GM12892 (cell line): ENCODE results near the gene PTPN20.

ENCODE experiments used
- DNase-seq: peaks from one replicate; pipeline ENCODE4 v3.0.0; 2011; ENCODE audit not compliant: insufficient read length
- FAIRE-seq: peaks from 2 replicates; lab custom pipeline; 2011; peaks lifted over from hg19 to GRCh38; lab: Jason Lieb, UNC
- POLR2A ChIP-seq: IDR thresholded peaks from 2 replicates; pipeline ENCODE4 v1.6.1; 2011; ENCODE audit warnings: low read depth, low read length, control low read depth
- POLR2AphosphoS5 ChIP-seq: IDR thresholded peaks from 2 replicates; pipeline ENCODE4 v1.6.1; 2011; ENCODE audit warnings: low read depth, low read length, control low read depth
- TAF1 ChIP-seq: IDR thresholded peaks from 2 replicates; pipeline ENCODE4 v1.6.1; 2011; ENCODE audit warnings: low read depth, mild to moderate bottlenecking, control low read depth, low read length, borderline replicate concordance

Gene PTPN20

DNA sequence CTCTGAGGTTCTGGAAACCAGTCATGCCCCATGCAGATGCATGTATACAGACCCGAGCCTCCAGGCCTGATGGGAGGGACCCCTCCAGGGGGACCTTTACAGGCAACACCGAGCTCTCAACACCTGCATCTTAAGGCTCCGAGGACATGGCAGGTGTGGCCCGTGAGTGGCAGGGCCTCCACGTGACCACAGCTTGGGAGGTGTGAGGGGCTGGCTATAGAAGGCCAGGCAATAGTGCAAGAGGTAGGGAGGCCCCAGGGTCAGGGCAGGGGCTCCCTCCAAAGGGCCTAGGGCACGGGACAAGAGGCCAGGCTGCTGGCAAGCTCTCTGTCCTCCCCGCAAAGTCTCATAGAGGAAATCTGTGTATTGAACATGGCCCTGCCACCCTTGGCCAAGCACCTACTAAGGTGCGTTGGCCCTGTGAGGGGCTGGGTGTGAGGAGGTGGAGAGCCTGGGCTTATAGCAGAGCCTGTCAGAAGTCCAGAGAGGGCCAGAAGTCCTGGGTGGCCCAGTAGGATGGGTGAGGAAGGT, 134.2 kb downstream of the PTPN20 start:
- no peak for TF ChIP-seq TAF1
- no peak for TF ChIP-seq POLR2AphosphoS5
- TF ChIP-seq POLR2A, result no peak
- FAIRE-seq (no peak), DNase-seq (no peak)

DNA sequence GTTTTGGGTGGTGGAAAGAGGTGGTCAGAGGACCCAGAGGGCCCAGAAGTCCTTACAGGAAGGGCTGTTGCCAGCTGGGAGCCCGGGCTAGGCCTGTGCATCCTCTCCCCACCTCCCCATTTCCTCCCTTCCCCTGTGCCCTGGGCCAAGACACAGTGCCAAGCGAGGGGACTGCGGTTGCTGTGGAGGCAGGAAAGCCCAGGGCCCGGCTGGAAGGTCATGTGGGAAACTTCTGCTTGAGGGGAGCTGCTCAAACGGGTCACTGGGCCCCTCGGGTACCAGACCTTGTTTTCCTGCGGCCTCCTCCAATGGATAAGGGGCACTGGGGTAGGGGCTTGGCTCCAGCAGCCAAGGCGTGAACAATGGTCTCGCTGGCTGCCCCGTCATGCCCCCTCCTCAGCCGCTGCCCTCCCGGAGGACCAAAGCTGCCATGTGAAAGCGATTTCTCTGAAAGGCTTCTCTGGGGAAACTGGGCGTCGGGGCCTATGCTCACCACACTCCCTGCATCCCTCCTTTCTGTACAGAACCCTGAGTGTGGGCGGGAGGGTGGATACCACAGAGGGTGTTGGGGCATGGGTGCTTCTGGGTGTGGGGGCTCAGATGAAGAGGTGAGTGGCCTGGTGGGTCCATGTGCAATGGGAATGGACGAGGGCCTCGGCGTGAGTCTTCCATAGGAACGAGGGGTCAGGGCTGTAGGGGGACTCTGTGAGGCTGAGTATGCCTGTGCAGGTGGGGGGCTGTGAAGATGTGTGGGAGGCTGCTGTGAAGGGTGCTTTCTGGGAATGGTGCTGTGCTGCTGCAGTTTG, 135.3 kb downstream of the PTPN20 start:
- TF ChIP-seq POLR2A (no peak), POLR2AphosphoS5 (no peak), TAF1 (no peak)
- no peak for FAIRE-seq

DNA sequence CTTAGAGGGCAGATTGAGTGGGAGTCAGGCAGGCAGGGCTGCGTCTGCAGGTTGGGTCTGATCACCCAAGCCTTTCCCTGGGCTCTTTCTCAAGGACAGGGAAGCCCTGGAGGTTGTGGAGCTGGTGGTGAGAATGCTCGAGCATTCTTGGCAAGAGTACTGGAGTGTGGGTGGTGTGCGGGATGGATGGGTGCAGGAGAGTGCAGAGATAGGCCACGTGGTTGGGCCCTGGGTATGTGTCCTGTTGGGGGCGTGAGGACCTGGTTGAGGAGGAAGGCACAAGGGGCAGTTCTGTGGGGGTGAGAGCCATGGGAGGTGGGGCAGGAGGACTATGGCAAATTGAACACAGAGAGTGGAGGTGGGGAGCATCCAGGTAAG, 135.9 kb downstream of the PTPN20 start:
- DNase-seq (no peak), FAIRE-seq (no peak)
- TF ChIP-seq POLR2AphosphoS5 (no peak), POLR2A (no peak), TAF1 (no peak)

More for the DNA sequence above, 135.3 kb downstream of the PTPN20 start:
- DNase-seq, result no peak

DNA sequence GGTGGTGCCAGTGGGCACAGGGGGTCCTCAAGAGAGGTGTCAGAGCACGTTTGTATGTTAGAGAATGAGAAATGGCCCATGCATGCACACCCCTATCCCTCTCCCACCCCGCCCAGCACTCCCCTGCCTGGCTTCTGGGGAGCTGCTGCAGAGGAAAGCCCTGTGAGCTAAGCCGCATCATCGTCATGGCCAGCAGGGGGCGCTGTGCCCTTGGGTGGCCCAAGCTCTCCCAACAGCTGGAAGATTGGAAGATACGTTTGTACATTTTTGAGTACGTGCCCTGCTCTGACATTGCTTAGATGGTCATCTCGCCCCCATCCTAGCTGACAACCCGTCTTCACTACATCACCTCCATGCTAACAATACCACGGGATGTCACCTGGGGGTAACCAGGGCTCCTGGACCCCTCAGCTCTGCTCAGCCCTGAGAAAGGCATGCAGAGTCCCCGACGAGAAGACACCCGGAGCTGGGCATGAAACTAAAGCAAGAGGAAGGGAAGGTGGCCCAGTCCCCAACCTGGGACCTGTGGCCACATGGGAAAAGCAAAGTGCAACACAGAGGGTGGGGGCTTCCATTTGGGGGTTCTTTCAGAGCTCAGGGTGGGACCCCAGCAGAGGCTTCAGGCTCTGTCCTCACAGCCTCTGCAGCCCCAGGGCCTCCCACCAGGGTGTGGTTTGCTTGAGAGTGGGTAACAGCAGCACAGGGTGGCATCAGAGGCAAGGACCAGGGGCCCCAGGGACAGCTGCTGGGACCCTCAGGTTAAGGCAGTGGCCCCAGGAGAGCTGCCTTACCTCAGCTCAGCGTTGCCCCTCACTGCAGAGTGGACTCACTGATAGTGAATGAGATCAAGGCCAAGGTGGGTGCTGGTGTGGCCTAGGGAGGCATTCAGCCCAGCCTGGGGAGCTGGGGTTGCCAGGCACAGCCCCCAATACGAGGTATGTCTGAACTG, 136.6 kb downstream of the PTPN20 start:
- FAIRE-seq (peak; percentile 30), DNase-seq (peak; percentile 74)
- TF ChIP-seq POLR2A, result no peak
- no peak for TF ChIP-seq TAF1
- no peak for TF ChIP-seq POLR2AphosphoS5

DNA sequence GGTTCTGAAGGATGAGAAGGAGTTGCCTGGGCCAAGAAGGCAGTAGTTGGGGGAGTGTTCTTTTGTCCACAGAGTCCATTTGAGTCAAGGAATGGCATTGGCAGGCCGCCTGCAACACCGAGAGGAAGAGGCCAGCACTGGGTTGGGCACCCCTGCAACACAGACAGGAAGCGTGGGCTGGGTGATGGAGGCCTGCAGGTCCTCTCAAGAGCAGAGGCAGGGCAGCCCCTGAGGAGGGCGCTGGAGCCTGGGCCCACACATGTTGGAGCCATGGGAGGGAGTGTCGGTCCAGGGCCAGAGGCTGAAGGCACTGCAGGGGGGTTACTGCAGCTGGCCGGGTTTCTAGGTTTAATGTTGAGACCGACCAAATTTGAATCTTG, 137.3 kb downstream of the PTPN20 start:
- no peak for FAIRE-seq
- DNase-seq, result no peak
- no peak for TF ChIP-seq POLR2AphosphoS5
- no peak for TF ChIP-seq TAF1
- TF ChIP-seq POLR2A, result no peak

DNA sequence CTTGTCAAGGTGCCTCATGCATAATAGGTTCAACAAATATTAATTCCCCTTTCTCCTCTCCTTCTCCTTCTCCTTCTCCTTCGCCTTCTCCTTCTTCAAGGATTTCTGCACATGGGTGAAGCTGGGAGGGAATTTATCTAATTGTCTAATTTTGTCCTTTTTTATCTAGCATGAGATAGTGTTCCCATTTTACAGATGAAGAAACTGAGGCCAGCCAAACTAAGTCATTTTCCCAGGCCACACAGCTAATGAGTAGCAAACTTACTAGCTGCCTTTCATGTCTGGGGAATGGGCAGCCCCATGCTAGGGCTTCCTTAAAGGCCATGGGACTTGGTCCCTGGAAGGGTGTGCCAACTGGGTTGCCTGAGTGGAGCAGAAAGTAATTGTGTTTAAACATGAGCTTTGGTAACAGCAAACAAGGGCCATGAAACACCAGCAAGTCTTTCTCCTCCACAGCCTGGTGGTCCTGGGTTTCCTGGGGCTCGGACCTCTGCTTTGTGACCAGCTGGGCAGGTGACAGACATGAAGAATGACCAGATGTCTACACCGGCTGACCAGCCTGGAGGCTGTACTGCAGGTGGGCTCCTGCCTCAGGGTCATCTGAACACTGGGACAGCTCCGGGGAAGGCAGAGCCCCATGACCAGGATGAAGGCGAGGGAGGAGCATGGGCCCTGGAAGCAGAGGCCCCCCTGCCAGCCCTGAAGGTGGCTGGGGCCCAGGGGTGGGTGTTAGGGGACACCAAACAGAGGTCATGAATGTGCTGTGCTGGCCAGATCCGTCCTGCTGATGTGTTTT, 138.0 kb downstream of the PTPN20 start:
- TF ChIP-seq POLR2AphosphoS5 (no peak), TAF1 (no peak), POLR2A (no peak)
- DNase-seq, result no peak
- FAIRE-seq, result no peak

DNA sequence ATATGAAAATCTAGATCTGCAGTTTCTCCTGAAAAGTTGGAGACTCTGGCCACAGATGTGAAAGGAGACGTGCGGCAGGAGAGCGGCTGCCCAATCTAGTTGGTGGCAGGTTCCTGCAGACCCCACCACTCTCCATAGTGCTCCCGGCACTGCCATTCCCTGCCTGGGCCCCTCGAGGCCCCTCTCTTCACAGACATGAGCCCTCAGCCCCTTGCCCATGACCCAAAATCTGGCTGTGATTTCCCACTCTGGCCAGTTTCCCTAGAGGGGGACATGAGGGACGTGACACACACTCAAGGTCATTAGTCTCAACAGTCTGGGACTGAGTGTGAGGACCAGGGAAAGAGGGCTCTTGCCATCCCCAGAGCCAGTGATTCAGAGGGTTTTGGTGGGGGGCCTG, 138.7 kb downstream of the PTPN20 start:
- TF ChIP-seq POLR2AphosphoS5, result no peak
- no peak for TF ChIP-seq TAF1
- TF ChIP-seq POLR2A, result no peak
- FAIRE-seq (no peak), DNase-seq (no peak)

DNA sequence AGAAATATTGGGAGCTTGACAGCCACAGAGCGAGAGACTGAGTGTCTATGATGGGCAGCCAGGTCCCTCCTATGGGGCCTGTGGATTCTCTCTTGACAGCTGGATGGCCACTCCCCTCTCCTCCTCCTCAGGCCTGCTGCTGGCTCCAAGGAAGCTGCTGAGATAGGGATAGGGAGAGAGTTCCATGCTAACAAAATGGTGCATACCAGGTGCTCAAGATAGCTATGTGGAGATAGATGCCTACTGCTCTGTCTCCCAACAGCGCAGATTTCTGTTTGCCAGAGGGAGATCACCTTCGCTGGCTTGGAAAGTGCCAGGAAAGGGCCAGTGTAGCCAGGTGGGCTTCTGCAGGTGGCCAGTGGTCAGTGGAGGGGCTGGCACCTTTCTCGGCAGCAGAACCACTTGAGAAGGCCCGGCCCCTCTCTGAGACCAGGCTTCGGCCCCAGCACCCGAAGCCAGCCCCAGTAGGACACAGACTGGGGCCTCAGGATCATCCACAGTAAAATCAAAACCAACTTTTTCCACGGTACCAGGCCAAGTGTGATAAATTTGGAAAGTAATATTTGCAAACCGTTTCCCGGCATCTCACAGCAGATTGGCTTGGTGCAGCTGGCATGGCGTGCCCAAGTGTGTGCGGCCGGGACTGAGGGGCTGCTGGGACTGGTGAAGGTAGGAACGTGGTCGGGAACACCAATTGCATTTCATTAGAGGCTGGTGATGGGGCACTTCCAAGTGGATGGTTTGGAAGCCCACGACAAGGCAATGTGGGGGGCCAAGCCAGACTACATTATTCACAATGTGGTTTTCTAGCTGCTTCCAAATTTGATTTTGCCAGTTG, 139.6 kb downstream of the PTPN20 start:
- TF ChIP-seq POLR2A (no peak), POLR2AphosphoS5 (no peak)
- DNase-seq (no peak), FAIRE-seq (no peak)

DNA sequence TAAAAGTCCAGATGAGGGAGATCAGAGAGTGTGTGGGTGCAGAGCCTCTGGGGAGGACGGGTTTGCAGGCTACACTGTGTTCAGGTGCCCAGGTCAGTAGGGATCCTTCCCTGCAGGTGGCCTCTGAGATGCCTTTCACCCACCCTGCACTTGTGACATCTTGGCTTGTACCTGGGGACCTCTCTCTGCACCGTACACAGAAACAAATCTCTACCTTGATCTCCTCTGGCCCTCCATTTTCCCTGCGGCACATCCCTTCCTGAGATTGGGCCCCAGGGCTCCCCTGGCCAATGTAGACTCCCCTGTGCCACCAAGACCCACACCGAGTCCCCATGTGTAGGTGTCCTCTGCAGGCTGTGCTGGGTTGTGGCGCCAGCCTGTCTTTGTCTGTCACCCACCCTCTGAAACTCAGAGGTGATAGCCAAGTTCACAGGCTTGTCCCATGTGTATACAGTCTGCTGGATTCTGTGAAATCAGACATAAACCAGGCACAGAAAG, 140.6 kb downstream of the PTPN20 start:
- TF ChIP-seq POLR2A (no peak), TAF1 (no peak)
- no peak for FAIRE-seq
- DNase-seq, result no peak
